ENCODE results near the gene RAB33B.

GRCh38 chr4:139455126-139455538 lies 1.2 kb downstream of the RAB33B start:
- TF ChIP-seq CBX3 (IDR thresholded peaks at IDR 0.05; ENCODE audit: borderline replicate concordance, low read depth): no peak
- no peak for TF ChIP-seq DPF2 (IDR thresholded peaks at IDR 0.05)

Measured in GM12878 (cell line).